ENCODE data around the gene DKC1. TPM values are rescaled to one million over a fixed set of nuclear protein-coding genes. Genes with fewer than 3 reads are reported as not detected.

The DKC1 gene
- total and polyA plus RNA-seq, 2 of the 13 experiments (the other 11 are each of a cell fraction or from before 2014, with no cell fraction given) = 61.6 to 102 TPM

GRCh38 chrX:154762537-154763296 lies at the start of gene DKC1 (continued):
- TF ChIP-seq ZNF770 (CRISPR knock-in tag; IDR thresholded peaks at IDR 0.05) (no peak), PREB (CRISPR knock-in tag; IDR thresholded peaks at IDR 0.05) (no peak), SATB2 (CRISPR knock-in tag; IDR thresholded peaks at IDR 0.05) (0 out of 2 replicates have a peak, but pooled peaks have one; percentile 79), CHD2 (IDR thresholded peaks at IDR 0.05; ENCODE audit: low read depth, low read length) (no peak), BCL6 (CRISPR knock-in tag; IDR thresholded peaks at IDR 0.05) (no peak), SNAI1 (CRISPR knock-in tag; IDR thresholded peaks at IDR 0.05; ENCODE audit: borderline replicate concordance) (no peak), SRSF1 (optimal IDR thresholded peaks at IDR 0.05; ENCODE audit: low read depth, low read length) (no peak), MED8 (CRISPR knock-in tag; IDR thresholded peaks at IDR 0.05; ENCODE audit: insufficient replicate concordance) (no peak), ZNF382 (CRISPR knock-in tag; IDR thresholded peaks at IDR 0.05; ENCODE audit: borderline replicate concordance) (no peak), ELF3 (CRISPR knock-in tag; IDR thresholded peaks at IDR 0.05) (peak; percentile 48; the same call in 1 of the 2 replicates), MAZ (IDR thresholded peaks at IDR 0.05; ENCODE audit: borderline replicate concordance, low read depth, low read length) (0 out of 2 replicates have a peak, but pooled peaks have one; percentile 17), MAZ (CRISPR knock-in tag; IDR thresholded peaks at IDR 0.05; ENCODE audit: low read depth) (peak; percentile 37; the same call in 1 of the 2 replicates), CREM (IDR thresholded peaks at IDR 0.05) (no peak), CREM (CRISPR knock-in tag; IDR thresholded peaks at IDR 0.05) (no peak), ZFY (CRISPR knock-in tag; IDR thresholded peaks at IDR 0.05) (peak; percentile 82), ZNF10 (CRISPR knock-in tag; IDR thresholded peaks at IDR 0.05; ENCODE audit: borderline replicate concordance, low read depth) (no peak), SMARCC2 (IDR thresholded peaks at IDR 0.05) (no peak), ISL2 (CRISPR knock-in tag; IDR thresholded peaks at IDR 0.05) (peak; percentile 36)
- TF ChIP-seq, protein P1, sequence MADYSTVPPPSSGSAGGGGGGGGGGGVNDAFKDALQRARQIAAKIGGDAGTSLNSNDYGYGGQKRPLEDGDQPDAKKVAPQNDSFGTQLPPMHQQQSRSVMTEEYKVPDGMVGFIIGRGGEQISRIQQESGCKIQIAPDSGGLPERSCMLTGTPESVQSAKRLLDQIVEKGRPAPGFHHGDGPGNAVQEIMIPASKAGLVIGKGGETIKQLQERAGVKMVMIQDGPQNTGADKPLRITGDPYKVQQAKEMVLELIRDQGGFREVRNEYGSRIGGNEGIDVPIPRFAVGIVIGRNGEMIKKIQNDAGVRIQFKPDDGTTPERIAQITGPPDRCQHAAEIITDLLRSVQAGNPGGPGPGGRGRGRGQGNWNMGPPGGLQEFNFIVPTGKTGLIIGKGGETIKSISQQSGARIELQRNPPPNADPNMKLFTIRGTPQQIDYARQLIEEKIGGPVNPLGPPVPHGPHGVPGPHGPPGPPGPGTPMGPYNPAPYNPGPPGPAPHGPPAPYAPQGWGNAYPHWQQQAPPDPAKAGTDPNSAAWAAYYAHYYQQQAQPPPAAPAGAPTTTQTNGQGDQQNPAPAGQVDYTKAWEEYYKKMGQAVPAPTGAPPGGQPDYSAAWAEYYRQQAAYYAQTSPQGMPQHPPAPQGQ (CRISPR knock-in tag; IDR thresholded peaks at IDR 0.05; ENCODE audit: borderline replicate concordance) = no peak
- TF ChIP-seq, protein P2, sequence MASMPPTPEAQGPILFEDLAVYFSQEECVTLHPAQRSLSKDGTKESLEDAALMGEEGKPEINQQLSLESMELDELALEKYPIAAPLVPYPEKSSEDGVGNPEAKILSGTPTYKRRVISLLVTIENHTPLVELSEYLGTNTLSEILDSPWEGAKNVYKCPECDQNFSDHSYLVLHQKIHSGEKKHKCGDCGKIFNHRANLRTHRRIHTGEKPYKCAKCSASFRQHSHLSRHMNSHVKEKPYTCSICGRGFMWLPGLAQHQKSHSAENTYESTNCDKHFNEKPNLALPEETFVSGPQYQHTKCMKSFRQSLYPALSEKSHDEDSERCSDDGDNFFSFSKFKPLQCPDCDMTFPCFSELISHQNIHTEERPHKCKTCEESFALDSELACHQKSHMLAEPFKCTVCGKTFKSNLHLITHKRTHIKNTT (CRISPR knock-in tag; IDR thresholded peaks at IDR 0.05) = no peak
- TF ChIP-seq, protein P3, sequence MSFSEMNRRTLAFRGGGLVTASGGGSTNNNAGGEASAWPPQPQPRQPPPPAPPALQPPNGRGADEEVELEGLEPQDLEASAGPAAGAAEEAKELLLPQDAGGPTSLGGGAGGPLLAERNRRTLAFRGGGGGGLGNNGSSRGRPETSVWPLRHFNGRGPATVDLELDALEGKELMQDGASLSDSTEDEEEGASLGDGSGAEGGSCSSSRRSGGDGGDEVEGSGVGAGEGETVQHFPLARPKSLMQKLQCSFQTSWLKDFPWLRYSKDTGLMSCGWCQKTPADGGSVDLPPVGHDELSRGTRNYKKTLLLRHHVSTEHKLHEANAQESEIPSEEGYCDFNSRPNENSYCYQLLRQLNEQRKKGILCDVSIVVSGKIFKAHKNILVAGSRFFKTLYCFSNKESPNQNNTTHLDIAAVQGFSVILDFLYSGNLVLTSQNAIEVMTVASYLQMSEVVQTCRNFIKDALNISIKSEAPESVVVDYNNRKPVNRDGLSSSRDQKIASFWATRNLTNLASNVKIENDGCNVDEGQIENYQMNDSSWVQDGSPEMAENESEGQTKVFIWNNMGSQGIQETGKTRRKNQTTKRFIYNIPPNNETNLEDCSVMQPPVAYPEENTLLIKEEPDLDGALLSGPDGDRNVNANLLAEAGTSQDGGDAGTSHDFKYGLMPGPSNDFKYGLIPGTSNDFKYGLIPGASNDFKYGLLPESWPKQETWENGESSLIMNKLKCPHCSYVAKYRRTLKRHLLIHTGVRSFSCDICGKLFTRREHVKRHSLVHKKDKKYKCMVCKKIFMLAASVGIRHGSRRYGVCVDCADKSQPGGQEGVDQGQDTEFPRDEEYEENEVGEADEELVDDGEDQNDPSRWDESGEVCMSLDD (CRISPR knock-in tag; IDR thresholded peaks at IDR 0.05; ENCODE audit: borderline replicate concordance) = no peak

All from HepG2 (cell line).